NCI-H2196 (cell line): ENCODE results near the gene PTGES2.
"Not testable (repeated sequence)": the region's sequence is repeated elsewhere in the genome, so short reads cannot be mapped to it uniquely, and the experiment has no call there.

Experiments used
- DNase-seq: peaks from one replicate; lab custom pipeline; 2025; ENCODE audit not compliant: unreplicated experiment; lab: John Stamatoyannopoulos, UW

The PTGES2 gene

DNA sequence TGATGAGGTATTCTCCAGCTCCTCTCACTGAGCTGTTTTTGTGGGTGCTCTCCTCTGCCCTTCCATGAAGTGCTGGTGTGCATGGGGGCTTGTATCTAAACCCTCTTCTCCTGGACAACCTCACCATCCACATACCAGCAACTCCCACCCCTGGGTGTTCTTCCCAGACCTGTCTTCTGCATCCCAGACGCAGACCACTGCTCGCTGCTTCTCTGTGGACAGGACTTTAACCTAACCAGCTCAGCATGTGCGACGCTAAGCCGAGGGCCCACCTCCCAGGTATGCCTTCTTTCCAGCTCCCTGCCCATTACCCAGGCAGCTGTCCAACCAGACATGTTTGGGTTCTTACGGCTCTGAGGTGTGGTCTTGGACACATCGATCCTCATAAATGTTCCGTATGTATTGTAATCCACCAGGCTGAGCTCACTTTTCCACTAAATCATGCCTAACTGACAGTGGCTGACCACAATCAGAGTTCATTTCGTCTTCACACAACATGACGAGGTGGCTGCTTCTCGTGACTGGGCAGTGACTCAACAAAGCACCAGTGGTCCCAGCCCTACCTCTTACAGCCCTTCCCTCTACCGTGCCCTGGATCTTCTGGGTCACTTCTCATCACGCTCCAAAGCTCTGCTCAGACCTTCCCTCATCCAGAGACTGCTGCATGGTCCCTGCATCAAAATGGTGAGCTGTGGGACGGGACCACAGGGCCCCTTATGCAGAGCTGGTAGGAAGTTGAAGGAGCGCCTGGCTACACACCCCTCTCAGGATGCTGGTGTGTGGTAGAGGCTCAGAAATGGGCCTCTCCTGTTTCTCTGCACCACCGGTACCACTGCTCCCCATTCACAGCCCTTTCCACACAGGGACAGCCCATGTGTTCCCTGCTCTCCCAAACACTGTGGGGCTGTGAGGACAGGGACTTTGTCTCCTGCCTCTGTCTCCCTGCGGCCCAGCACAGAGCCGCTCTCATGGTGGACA is 9.6 kb upstream of the PTGES2 start:
- no peak for DNase-seq

GRCh38 chr9:128135561-128135960 is 8.0 kb upstream of the PTGES2 start:
- DNase-seq: not testable (repeated sequence)

DNA sequence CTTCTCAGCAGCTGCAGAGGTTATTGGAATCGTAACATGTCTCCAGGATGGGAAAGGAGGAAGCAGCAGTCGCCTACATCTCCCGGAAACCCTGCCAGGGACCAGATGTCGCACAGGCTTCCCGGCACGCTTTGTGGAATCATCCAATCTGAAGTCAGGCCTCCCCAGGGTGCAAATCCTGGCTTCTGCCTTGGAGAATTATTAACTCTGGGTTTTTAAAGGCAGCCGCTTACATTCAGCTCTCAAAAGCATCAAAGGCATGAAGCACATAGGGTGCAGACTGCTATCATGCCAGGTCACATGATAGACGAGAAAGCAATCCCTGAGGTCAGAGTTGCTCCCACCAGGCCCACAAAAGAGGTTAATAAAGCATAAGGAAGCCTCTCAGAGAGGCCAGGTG is 4.6 kb upstream of the PTGES2 start:
- DNase-seq: not testable (repeated sequence)

DNA sequence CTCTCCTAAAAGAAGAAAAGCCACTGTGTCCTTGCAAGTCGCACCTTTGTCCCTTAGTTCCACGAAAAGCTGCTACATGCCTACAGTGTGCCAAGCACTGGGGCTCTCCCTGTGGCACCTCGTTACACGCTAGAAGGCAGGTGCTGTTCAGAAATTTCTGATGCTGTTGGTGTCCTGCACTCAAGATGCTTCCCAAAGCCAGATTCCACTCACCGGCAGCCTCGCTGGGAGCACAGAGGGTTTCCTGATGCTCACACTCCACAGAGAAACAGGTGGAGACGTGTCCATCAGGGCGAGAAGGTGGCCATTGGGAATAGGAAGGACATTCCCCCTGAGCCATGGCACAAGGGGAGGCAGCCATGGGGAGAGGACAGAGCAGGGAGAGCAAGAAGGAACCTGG is 3.8 kb upstream of the PTGES2 start:
- DNase-seq: not testable (repeated sequence)

DNA sequence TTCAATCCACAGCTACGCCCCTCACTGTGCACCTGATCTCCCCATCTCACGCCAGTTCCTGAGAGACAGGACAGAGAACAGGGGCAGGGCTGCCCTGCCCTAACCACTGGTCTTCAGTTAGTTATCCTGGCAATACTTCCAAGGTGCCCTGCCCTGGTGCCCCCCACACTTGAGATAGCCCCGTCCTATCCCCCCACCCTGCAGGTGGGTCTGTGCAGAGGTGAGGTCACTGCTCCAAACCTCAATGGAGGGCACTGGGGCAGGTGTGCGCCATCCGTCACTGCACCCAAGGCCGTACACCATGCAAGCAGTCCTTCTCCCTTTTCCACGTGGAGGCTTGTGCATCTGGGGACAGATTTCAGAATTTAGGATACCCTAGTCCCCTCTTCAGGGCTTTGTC is 3.1 kb upstream of the PTGES2 start:
- not testable (repeated sequence) for DNase-seq

- DNase-seq: not testable (repeated sequence)
These were observed 2.6 kb upstream of the PTGES2 start for GRCh38 chr9:128129976-128130590.

- no peak for DNase-seq
These were observed 1.5 kb upstream of the PTGES2 start for GRCh38 chr9:128128836-128129590.

GRCh38 chr9:128127990-128128835 is 684 bp upstream of the PTGES2 start:
- peak; percentile 86 for DNase-seq

DNA sequence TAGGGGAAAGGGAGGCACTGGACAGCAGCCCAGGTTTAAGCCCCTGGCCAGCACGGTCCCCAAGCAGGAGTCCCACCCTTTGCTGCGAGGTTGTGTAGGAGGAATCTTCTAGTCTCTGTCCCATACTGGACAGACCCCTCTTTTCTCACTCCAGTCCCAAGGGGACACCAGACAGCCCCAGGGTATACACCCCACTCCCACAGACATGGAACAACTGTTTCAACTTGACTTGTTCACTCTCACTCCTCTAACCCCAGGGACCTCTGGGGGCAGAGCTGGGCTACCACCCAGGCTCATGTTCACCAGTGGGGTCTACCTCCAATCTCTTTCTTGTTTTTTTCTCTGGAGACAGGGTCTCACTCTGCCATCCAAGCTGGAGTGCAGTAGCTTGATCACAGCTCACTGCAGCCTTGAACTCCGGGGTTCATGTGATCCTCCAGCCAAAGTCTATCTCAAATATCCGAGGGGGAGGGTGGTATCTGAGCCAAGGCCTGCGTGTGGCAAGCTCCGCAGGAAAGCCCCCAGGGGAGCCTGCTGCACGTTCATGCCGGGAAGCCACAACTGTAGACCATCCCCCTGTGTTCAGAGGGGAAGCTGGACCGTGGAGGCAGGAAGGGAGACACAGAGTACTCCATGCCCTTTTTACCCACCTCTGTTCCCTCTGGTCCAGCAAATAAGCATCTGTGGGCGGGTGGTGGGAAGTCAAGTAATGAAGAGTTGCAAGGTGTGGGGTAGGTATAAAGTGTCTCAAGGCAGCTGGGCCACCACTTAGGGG is 1.8 kb downstream of the PTGES2 start:
- DNase-seq: no peak

- DNase-seq: peak; percentile 56
These were observed 2.5 kb downstream of the PTGES2 start for GRCh38 chr9:128124873-128125579.

GRCh38 chr9:128124451-128124850 is 3.1 kb downstream of the PTGES2 start:
- DNase-seq: no peak

DNA sequence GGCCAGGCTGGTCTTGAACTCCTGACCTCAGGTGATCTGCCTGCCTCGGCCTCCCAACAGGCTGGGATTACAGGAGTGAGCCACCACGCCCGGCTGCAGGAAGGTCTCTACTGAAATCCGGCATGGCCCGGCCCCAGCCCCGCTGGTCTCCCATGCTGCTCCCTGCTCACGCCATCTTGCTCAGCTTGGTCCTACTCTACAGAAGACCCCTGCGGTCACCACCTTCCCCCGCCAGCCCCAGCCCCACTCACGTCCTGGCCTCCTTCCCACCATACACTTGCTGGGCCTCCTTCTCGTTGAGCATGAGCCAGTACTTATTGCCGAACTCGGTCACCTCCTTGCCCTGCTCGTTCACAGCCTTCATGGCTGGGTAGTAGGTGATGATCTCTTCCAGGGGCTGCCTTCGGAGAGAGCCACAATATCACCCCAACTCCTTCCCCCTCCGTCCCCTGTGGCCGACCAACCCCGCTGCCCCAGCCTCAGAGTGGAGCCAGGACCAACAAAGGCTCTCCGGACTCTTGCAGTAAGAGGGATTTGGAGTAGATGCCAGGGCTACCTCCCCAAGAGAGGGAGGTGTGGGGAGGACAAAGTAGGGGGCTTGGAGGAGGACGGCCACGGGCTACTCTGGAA is 4.0 kb downstream of the PTGES2 start:
- DNase-seq: no peak

GRCh38 chr9:128122809-128123175 is 4.7 kb downstream of the PTGES2 start:
- DNase-seq: no peak

GRCh38 chr9:128121924-128122808 is 5.4 kb downstream of the PTGES2 start:
- no peak for DNase-seq

DNA sequence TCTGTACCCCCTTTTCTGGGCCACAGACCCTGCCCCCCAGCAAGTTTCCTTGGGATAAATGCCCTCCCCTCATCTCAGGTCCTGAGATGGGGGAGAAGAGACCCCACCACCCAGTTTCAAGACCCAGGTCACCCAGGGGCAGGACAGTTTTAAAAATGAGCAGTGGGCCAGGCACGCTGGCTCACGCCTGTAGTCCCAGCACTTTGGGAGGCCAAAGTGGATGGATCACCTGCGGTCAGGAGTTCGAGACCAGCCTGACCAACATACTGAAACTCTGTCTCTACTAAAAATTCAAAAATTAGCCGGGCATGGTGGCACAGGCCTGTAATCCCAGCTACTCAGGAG is 6.1 kb downstream of the PTGES2 start:
- DNase-seq: no peak

DNA sequence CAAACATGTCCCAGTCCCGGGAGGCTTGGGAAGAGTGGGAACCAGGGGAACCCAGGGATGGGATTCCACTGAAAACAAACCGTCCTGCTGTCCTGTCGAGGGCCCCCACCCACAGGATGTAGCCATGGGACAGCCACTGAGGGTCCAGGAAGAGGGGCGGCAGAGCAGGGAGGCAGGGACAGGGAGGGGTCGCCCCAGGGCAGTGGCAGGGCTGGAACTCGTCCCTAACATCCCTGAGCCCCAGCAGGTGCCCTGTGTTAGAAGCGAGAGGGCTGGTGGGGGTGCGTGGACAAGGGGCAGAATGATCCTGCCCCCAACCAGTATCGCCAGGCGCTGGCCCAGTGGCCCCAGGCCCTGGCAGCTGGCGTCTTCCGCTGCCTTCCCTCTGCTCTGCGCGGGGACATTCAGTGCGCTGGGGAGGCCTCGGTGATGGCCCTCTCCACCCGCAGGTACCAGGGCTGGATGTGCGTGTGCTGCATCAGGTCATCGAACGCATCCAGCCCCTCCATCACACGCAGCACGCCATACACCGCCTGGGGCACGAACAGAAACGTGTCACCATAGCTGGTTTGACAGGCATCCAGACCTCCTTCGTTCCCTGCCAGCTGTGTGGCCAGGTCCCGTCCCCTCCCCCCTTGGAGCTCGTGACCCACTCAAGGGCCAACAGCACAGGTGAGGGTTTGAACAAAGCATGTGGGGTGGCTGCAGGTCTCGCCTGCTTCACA is 6.6 kb downstream of the PTGES2 start:
- no peak for DNase-seq

GRCh38 chr9:128120061-128120740 is 7.3 kb downstream of the PTGES2 start:
- DNase-seq: no peak
